Parathyroid adenoma (tissue), 2 donors: Measurements from ENCODE around the gene HPDL.

Experiments used
- H2AFZ ChIP-seq: fragments of 300-600 bp; sonication (generic); one replicate; pipeline ENCODE4 v1.7.0; 2017; ENCODE audit warnings: antibody characterized with exemption, mild to moderate bottlenecking
- H3K27ac ChIP-seq: fragments of 300-600 bp; sonication (generic); one replicate; pipeline ENCODE4 v1.7.0; 2017
- H3K27me3 ChIP-seq: fragments of 300-600 bp; sonication (generic); one replicate; pipeline ENCODE4 v1.7.0; 2017; ENCODE audit warnings: low read length; ENCODE audit not compliant: control insufficient read depth, insufficient read depth
- H3K36me3 ChIP-seq: fragments of 300-600 bp; sonication (generic); one replicate; pipeline ENCODE4 v1.7.0; 2017; ENCODE audit warnings: low read length; ENCODE audit not compliant: control insufficient read depth, insufficient read depth
- H3K4me1 ChIP-seq: fragments of 300-600 bp; sonication (generic); one replicate; pipeline ENCODE4 v1.7.0; 2017; ENCODE audit warnings: control low read depth
- H3K4me2 ChIP-seq: fragments of 300-600 bp; sonication (generic); one replicate; pipeline ENCODE4 v1.7.0; 2017; ENCODE audit warnings: low read length
- H3K4me3 ChIP-seq: fragments of 300-600 bp; sonication (generic); one replicate; pipeline ENCODE4 v1.7.0; 2017; ENCODE audit warnings: low read depth, low read length
- H3K79me2 ChIP-seq: fragments of 300-600 bp; sonication (generic); one replicate; pipeline ENCODE4 v1.7.0; 2017; ENCODE audit warnings: control low read depth
- H3K9ac ChIP-seq: fragments of 300-600 bp; sonication (generic); one replicate; pipeline ENCODE4 v1.7.0; 2017; ENCODE audit warnings: mild to moderate bottlenecking
- H3K9me3 ChIP-seq: fragments of 300-600 bp; sonication (generic); one replicate; pipeline ENCODE4 v1.7.0; 2017; ENCODE audit warnings: low read length; ENCODE audit not compliant: control insufficient read depth
- TF ChIP-seq, protein P1 (sequence below): fragments of 300-600 bp; sonication (generic); IDR thresholded peaks from one replicate; pipeline ENCODE4 v1.7.0; 2017; ENCODE audit warnings: antibody characterized with exemption, mild to moderate bottlenecking
- donor health status: primary hyperparathyroidism.

The HPDL gene

DNA sequence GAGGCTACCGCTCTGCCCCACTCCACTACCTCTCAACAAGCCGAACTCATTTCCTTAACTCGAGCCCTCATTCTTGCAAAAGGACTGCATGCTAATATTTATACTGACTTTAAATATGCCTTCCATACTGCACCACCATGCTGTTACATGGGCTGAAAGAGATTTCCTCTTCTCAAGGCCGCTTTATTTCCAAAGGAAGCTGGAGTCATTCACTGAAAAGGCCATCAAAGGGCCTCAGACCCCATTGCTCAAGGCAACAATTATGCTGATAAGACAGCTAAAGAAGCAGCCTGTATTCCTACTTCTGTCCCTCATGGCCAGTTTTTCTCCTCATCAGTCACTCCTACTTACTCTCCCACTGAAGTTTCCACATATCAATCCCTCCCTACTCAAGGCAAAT is 6.9 kb upstream of the HPDL start:
- Histone ChIP-seq H3K27me3 (no peaks in the 10 kb centered on the region), H3K36me3 (no peaks in the 10 kb centered on the region), H3K27ac (no peak overlapping the region), H3K4me3 (no peak overlapping the region), H2AFZ (no peak overlapping the region), H3K4me1 (no peaks in the 10 kb centered on the region), H3K9me3 (no peaks in the 10 kb centered on the region), H3K9ac (no peak overlapping the region), H3K4me2 (no peak overlapping the region), H3K79me2 (no peaks in the 10 kb centered on the region)
- TF ChIP-seq, protein P1, sequence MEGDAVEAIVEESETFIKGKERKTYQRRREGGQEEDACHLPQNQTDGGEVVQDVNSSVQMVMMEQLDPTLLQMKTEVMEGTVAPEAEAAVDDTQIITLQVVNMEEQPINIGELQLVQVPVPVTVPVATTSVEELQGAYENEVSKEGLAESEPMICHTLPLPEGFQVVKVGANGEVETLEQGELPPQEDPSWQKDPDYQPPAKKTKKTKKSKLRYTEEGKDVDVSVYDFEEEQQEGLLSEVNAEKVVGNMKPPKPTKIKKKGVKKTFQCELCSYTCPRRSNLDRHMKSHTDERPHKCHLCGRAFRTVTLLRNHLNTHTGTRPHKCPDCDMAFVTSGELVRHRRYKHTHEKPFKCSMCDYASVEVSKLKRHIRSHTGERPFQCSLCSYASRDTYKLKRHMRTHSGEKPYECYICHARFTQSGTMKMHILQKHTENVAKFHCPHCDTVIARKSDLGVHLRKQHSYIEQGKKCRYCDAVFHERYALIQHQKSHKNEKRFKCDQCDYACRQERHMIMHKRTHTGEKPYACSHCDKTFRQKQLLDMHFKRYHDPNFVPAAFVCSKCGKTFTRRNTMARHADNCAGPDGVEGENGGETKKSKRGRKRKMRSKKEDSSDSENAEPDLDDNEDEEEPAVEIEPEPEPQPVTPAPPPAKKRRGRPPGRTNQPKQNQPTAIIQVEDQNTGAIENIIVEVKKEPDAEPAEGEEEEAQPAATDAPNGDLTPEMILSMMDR = no peak

DNA sequence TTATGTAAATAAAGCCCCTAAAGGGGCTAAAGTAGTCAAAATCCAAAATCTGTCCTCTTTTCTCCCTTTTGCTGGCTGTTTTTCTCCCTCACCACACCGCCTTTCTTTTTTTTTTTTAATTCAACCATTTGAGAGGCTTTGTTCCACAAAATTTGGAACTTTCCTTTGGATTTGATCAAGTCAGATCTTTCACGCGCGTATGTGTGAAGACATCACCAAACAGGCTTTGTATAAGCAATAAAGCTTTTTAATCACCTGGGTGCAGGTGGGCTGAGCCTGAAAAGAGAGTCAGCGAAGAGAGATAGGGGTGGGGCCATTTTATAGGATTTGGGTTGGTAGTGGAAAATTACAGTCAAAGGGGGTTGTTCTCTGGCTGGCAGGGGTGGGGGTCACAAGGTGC is 5.3 kb upstream of the HPDL start:
- no peaks in the 10 kb centered on the region for H3K79me2 ChIP-seq
- H3K9ac ChIP-seq = no peak overlapping the region
- H3K4me2 ChIP-seq = no peak overlapping the region
- H2AFZ ChIP-seq = no peak overlapping the region
- no peaks in the 10 kb centered on the region for H3K27me3 ChIP-seq
- H3K27ac ChIP-seq = no peak overlapping the region
- no peak overlapping the region for H3K4me3 ChIP-seq
- no peaks in the 10 kb centered on the region for H3K9me3 ChIP-seq
- TF ChIP-seq, protein P1 = no peak
- H3K36me3 ChIP-seq = no peaks in the 10 kb centered on the region
- H3K4me1 ChIP-seq = no peaks in the 10 kb centered on the region

DNA sequence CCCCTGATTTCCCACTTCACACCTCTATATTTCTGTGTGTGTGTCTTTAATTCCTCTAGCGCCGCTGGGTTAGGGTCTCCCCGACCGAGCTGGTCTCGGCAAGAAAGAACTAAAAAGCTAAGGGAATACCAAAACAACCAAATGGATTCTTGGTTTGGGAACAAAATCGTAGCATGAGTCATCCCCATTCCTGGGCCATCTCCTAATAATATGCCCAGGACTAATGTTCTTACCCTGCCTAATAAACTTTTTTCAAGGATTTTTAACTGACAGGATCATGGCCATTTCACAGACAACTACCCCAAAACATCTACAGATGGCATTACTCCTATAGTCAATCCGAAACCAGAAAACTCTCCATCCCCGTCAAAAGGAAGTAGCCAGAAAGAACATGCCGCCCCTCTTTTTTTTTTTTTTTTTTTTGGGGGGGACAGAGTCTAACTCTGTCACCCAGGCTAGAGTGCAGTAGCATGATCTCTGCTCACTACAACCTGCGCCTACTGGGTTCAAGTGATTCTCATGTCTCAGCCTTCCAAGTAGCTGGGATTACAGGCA is 4.1 kb upstream of the HPDL start:
- Histone ChIP-seq H3K9ac (no peak overlapping the region), H3K27ac (no peak overlapping the region), H3K9me3 (no peaks in the 10 kb centered on the region), H3K36me3 (no peaks in the 10 kb centered on the region), H3K4me2 (no peak overlapping the region), H3K27me3 (no peaks in the 10 kb centered on the region), H3K79me2 (no peaks in the 10 kb centered on the region), H3K4me3 (no peak overlapping the region), H3K4me1 (no peaks in the 10 kb centered on the region), H2AFZ (no peak overlapping the region)
- TF ChIP-seq, protein P1 = no peak

DNA sequence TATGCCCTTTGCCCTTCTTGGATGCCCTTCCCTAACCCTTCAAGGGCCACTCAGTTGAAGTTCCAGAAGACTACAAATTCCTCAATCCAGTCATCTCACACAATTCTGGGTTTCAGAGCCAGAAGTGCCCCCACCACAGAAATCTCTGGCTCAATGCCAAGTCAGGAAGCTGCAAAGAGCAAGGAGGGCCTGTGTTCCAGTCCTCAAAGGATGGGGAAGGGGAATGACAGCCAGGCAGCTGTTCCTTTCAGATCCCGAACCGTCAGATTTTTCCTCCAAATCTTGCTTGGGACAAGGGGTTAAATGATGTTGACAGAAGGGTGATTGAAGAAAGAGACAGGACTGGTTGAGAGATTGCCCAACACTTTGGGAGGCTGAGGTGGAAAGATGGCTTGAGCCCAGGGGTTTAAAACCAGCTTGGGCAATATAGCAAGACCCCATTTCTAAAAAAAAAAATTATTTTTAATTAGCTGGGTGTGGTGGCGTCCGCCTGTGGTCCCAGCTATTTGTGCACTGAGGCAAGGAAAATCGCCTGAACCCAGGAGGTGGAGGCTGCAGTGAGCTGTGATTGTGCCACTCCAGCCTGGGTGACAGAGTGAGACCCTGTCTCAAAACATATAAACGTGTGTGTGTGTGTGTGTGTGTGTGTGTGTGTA is 716 bp upstream of the HPDL start:
- TF ChIP-seq, protein P1 = no peak
- Histone ChIP-seq H3K4me3 (no peak overlapping the region), H3K79me2 (no peaks in the 10 kb centered on the region), H3K4me2 (peak overlapping the region; percentile 77), H3K27ac (no peak overlapping the region), H3K9ac (no peak overlapping the region), H3K9me3 (no peaks in the 10 kb centered on the region), H3K27me3 (no peaks in the 10 kb centered on the region), H2AFZ (peak overlapping the region; percentile 83), H3K4me1 (no peaks in the 10 kb centered on the region), H3K36me3 (no peaks in the 10 kb centered on the region)
